Activated CD4-positive, alpha-beta T cell treated with anti-CD3 and anti-CD28 coated beads, Interleukin-2, amount 10 ng/mL, durations not matched to agents 7 days and 5 days (primary cell): ENCODE results near the gene ANKRD23. TPM values are rescaled to one million over a fixed set of nuclear protein-coding genes. Genes with fewer than 3 reads are reported as not detected.

Experiments
- CTCF ChIA-PET: fragments of 350-600 bp; sonication (Branson Sonifier 250); formaldehyde crosslinking; loops from one replicate; lab custom pipeline; 2021; ENCODE audit warnings: antibody characterized with exemption; lab: Charles Lee
- POLR2A ChIA-PET: fragments of 350-600 bp; sonication (Branson Sonifier 250); formaldehyde crosslinking; loops from one replicate; lab custom pipeline; 2021; ENCODE audit warnings: antibody characterized with exemption; lab: Charles Lee
- DNase-seq: peaks from one replicate; pipeline ENCODE4 v3.0.0-alpha.2; 2020
- H3K27ac Mint-ChIP-seq: one replicate; pipeline ENCODE4 v1.8.0; 2021; ENCODE audit warnings: mild to moderate bottlenecking, moderate library complexity, mixed read lengths
- H3K27me3 Mint-ChIP-seq: one replicate; pipeline ENCODE4 v1.8.0; 2021; ENCODE audit warnings: mixed read lengths
- H3K36me3 Mint-ChIP-seq: one replicate; pipeline ENCODE4 v1.8.0; 2021; ENCODE audit warnings: low read depth, mixed read lengths
- H3K4me1 Mint-ChIP-seq: one replicate; pipeline ENCODE4 v1.8.0; 2021; ENCODE audit warnings: mixed read lengths
- H3K4me3 Mint-ChIP-seq: one replicate; pipeline ENCODE4 v1.8.0; 2021; ENCODE audit warnings: mild to moderate bottlenecking, moderate library complexity, mixed read lengths
- H3K9me3 Mint-ChIP-seq: one replicate; pipeline ENCODE4 v1.8.0; 2021; ENCODE audit warnings: mixed read lengths
- total RNA-seq, 2 experiments: library from RNA; stranded (reverse); gene quantifications; one replicate each; pipeline ENCODE4 v1.2.3, GENCODE V29; 2021

The ANKRD23 gene
- total RNA-seq, 2 experiments from 2014 or later: 17.0 to 17.3 TPM

DNA sequence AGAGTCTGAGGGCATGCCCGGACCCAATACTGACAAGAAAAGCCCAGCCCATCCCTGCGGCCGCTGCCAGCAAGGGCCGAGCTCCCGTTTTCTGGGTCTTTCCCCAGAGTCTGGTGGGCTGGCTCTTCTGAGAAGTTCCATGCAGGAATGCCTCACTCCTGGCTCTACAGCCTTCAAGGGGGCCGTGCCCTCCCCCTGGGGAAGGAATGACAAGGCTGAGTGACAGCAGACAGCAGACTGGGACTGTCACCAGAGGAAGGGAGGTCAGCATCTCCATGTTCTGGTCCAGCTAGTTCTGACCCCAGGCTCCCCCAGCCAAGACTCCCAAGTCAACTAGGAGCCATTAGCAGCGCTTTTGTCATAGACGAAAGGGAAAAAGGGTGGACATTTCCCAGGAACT, 39.1 kb upstream of the ANKRD23 start:
- Mint-ChIP-seq H3K9me3 (no peaks in the 10 kb centered on the region), H3K4me1 (peaks cover 6% of the 10 kb centered on the region), H3K27ac (no peak overlapping the region), H3K27me3 (no peaks in the 10 kb centered on the region), H3K36me3 (no peaks in the 10 kb centered on the region), H3K4me3 (no peak overlapping the region)
- ChIA-PET POLR2A (no interaction called here), CTCF (interaction anchor here (0.9 to 1.8 kb wide), 4 partner anchors 8 to 56 kb away, joined by 3 to 5 read pairs (median 3); no protein-coding TSS in a partner anchor)
- no peak for DNase-seq

DNA sequence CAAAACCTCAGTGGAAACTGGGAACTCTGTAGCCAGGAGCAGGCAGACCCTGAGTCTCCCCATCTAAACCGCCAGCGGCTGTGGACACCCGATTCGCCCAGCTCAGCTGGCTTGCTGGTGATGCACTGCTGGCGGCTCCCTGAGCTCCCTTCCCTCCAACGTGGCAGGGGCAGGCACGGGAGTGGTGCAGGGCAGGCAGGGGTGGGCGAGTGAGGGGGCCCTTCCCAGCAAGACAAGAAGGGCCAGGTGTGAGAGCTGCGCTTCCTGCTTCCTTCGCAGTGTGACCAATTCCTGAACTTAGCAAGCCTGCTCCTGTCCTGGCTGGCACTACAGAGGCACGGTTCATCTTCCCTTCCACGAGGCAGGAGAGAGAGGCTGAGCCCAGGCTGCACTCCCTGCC, 38.4 kb upstream of the ANKRD23 start:
- no peak overlapping the region for H3K27ac Mint-ChIP-seq
- POLR2A ChIA-PET: no interaction called here
- no peaks in the 10 kb centered on the region for H3K36me3 Mint-ChIP-seq
- no peak overlapping the region for H3K4me3 Mint-ChIP-seq
- CTCF ChIA-PET: interaction anchor here (1.1 to 1.8 kb wide), 3 partner anchors 9 to 24 kb away, joined by 3 to 5 read pairs (median 3); no protein-coding TSS in a partner anchor
- H3K9me3 Mint-ChIP-seq: no peaks in the 10 kb centered on the region
- DNase-seq: no peak
- H3K4me1 Mint-ChIP-seq: peaks cover 1% of the 10 kb centered on the region
- no peaks in the 10 kb centered on the region for H3K27me3 Mint-ChIP-seq

DNA sequence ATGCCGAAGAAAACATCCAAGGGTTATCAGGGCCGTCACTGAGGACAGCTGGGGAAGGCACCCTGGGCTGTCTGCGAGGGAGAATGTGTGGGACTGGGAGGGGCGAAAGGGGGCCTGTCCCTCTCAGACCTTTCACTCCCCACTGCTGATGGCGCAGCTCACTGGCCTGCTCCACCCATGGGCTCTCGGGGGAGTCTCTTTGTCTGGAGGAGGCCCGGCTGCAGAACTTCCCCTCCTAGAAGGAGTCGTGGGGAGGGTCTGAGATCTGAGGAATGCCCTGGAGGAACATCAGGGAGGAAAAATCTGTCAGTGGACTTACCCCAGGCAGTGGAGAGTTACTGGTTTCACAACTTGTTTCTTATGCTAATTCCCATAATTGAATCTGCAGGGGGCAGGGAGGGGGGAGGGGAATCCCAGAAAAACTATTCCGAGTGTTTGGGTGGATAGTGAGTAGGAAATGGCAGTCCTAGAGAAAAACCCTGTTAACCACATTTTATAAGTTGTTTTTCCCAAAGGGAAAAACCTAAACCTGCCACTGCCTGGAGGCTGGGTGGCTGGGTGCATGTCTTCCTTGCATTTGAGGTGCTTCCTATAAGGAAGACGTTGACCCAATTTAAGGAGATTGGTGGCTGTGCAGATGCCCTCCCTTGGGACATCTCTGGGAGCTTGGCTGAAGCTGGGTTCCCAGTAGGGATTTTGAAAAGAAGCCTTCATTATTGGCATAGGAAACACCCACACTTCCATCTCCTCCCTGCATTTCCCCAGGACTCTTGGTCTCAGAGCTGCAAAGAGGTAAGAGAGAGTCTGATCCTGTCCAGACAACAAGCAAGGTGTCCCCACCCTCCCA, 37.8 kb upstream of the ANKRD23 start:
- Mint-ChIP-seq H3K27me3 (no peaks in the 10 kb centered on the region), H3K36me3 (no peaks in the 10 kb centered on the region), H3K4me3 (no peak overlapping the region), H3K9me3 (no peaks in the 10 kb centered on the region), H3K4me1 (no peaks in the 10 kb centered on the region), H3K27ac (no peak overlapping the region)
- POLR2A ChIA-PET: no interaction called here
- CTCF ChIA-PET: interaction anchor here (0.7 to 1.8 kb wide), 5 partner anchors 10 to 85 kb away, joined by 3 to 5 read pairs (median 3); no protein-coding TSS in a partner anchor
- no peak for DNase-seq

- no peaks in the 10 kb centered on the region for H3K36me3 Mint-ChIP-seq
- no peak for DNase-seq
- POLR2A ChIA-PET: no interaction called here
- no peaks in the 10 kb centered on the region for H3K4me1 Mint-ChIP-seq
- H3K27ac Mint-ChIP-seq: no peak overlapping the region
- no peaks in the 10 kb centered on the region for H3K27me3 Mint-ChIP-seq
- no peak overlapping the region for H3K4me3 Mint-ChIP-seq
- CTCF ChIA-PET: interaction anchor here (0.6 to 1.5 kb wide), 8 partner anchors 18 to 86 kb away, joined by 3 to 5 read pairs (median 3); partner anchors contain the start of gene ANKRD39
- H3K9me3 Mint-ChIP-seq: no peaks in the 10 kb centered on the region
Observed at GRCh38 chr2:96880891-96881273, 37.1 kb upstream of the ANKRD23 start.

GRCh38 chr2:96879545-96880040, 35.8 kb upstream of the ANKRD23 start:
- no peaks in the 10 kb centered on the region for H3K36me3 Mint-ChIP-seq
- POLR2A ChIA-PET: no interaction called here
- CTCF ChIA-PET: interaction anchor here (0.5 to 1.5 kb wide), 5 partner anchors 9 to 31 kb away, joined by 3 to 5 read pairs (median 3); partner anchors contain the start of gene ANKRD39

GRCh38 chr2:96878796-96879544, 35.1 kb upstream of the ANKRD23 start:
- no peak for DNase-seq
- peaks cover 6% of the 10 kb centered on the region for H3K4me1 Mint-ChIP-seq
- peaks cover 3% of the 10 kb centered on the region for H3K27me3 Mint-ChIP-seq
- H3K36me3 Mint-ChIP-seq: no peaks in the 10 kb centered on the region
- POLR2A ChIA-PET: no interaction called here
- no peaks in the 10 kb centered on the region for H3K9me3 Mint-ChIP-seq
- CTCF ChIA-PET: interaction anchor here (0.6 to 1.8 kb wide), 4 partner anchors 9 to 109 kb away, joined by 3 to 9 read pairs (median 4); partner anchors contain the start of gene ANKRD39
- H3K27ac Mint-ChIP-seq: no peak overlapping the region
- no peak overlapping the region for H3K4me3 Mint-ChIP-seq

More at GRCh38 chr2:96879545-96880040, 35.8 kb upstream of the ANKRD23 start:
- no peaks in the 10 kb centered on the region for H3K27me3 Mint-ChIP-seq
- no peak for DNase-seq
- H3K4me3 Mint-ChIP-seq: no peak overlapping the region
- no peaks in the 10 kb centered on the region for H3K9me3 Mint-ChIP-seq
- peaks cover under 1% of the 10 kb centered on the region for H3K4me1 Mint-ChIP-seq
- H3K27ac Mint-ChIP-seq: peak overlapping the region; percentile 46

GRCh38 chr2:96878171-96878570, 34.4 kb upstream of the ANKRD23 start:
- H3K27me3 Mint-ChIP-seq: peaks cover 3% of the 10 kb centered on the region
- no peak for DNase-seq
- no peaks in the 10 kb centered on the region for H3K36me3 Mint-ChIP-seq
- no peak overlapping the region for H3K27ac Mint-ChIP-seq
- H3K4me3 Mint-ChIP-seq: no peak overlapping the region
- CTCF ChIA-PET: interaction anchor here (0.6 to 1.8 kb wide), 2 partner anchors 21 to 110 kb away, joined by 4 to 9 read pairs; partner anchors contain the start of gene ANKRD39
- peaks cover 7% of the 10 kb centered on the region for H3K4me1 Mint-ChIP-seq
- POLR2A ChIA-PET: no interaction called here
- no peaks in the 10 kb centered on the region for H3K9me3 Mint-ChIP-seq

GRCh38 chr2:96877631-96878092, 33.8 kb upstream of the ANKRD23 start:
- DNase-seq: no peak
- CTCF ChIA-PET: interaction anchor here (1.1 to 1.8 kb wide), 2 partner anchors 9 to 20 kb away, joined by 4 to 9 read pairs; partner anchors contain the start of gene ANKRD39
- no peak overlapping the region for H3K27ac Mint-ChIP-seq
- H3K4me1 Mint-ChIP-seq: peaks cover 7% of the 10 kb centered on the region
- POLR2A ChIA-PET: no interaction called here
- H3K36me3 Mint-ChIP-seq: no peaks in the 10 kb centered on the region
- H3K4me3 Mint-ChIP-seq: no peak overlapping the region
- H3K9me3 Mint-ChIP-seq: no peaks in the 10 kb centered on the region
- peaks cover 3% of the 10 kb centered on the region for H3K27me3 Mint-ChIP-seq

DNA sequence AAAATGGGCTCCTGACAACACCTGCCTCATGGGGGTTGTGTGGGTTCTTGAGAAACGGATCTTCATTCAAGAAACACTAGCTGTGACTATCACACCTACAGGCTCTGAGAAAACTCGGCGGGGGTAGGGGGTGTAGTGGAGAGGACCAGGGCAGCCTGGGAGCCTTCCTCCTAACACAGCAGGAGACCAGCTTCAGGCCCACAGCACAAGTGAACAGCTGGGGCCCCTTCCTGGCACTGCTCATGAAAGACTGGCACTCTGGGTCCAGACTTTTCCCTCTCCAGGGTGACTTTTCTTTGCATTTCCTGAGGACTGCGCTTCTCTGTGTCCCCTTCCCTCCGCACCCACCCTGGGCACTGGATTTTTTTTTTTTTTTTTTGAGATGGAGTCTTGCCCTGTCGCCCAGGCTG, 33.2 kb upstream of the ANKRD23 start:
- ChIA-PET CTCF (interaction anchor here (1.1 to 1.8 kb wide), 2 partner anchors 9 to 19 kb away, joined by 4 to 9 read pairs; partner anchors contain the start of gene ANKRD39), POLR2A (no interaction called here)
- H3K9me3 Mint-ChIP-seq: no peaks in the 10 kb centered on the region
- H3K4me3 Mint-ChIP-seq: no peak overlapping the region
- no peaks in the 10 kb centered on the region for H3K36me3 Mint-ChIP-seq
- peaks cover 7% of the 10 kb centered on the region for H3K4me1 Mint-ChIP-seq
- no peak for DNase-seq
- peak overlapping the region; percentile 42 for H3K27ac Mint-ChIP-seq
- H3K27me3 Mint-ChIP-seq: peaks cover 3% of the 10 kb centered on the region

DNA sequence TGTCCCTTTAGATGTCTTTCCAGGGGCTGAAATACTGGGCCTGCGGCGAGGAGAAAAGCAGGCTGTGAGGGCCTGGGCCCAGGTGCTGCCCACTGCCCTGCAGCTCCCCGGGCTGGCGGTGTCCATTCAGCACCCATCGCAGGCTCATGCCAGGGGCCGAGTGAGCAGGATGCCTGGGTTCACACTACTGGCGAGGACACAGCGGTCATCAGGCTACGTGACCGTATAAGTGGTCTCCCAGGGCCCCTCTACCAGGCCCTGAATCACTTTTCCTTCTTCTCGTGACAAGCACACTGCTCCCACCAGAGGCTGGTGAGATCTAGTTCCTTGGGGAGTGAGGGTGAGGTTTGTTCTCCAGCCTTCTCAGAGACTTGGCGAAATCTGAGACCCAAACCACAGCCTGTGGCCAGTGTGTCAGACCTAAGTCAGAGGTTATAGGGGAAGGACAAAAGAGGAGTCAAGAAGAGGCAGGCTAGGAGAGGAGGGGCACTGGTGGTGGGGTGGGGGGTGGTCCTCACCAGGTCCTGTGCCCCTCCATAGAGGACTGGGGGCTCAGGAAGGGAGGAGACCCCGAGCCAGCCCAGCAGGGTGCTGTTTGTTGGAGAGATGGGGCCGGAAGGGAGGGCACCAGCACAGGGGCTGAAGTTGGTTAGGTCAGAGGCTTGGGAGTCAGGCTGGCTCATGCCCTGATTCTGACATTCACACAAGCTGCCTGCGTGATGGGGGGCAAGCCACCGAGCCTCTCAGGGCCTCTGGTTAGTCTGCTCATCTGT, 32.6 kb upstream of the ANKRD23 start:
- ChIA-PET CTCF (interaction anchor here (1.1 to 1.8 kb wide), 3 partner anchors 8 to 19 kb away, joined by 4 to 9 read pairs (median 5); partner anchors contain the start of gene ANKRD39), POLR2A (no interaction called here)
- Mint-ChIP-seq H3K27me3 (peaks cover 3% of the 10 kb centered on the region), H3K4me3 (no peak overlapping the region), H3K36me3 (no peaks in the 10 kb centered on the region), H3K27ac (peak overlapping the region; percentile 42), H3K9me3 (no peaks in the 10 kb centered on the region), H3K4me1 (peaks cover 7% of the 10 kb centered on the region)
- no peak for DNase-seq

- H3K27me3 Mint-ChIP-seq: peaks cover 11% of the 10 kb centered on the region
- CTCF ChIA-PET: interaction anchor here (1.7 to 1.8 kb wide), 2 partner anchors 16 to 18 kb away, joined by 5 read pairs; partner anchors contain the start of gene ANKRD39
- H3K36me3 Mint-ChIP-seq: no peaks in the 10 kb centered on the region
- H3K4me1 Mint-ChIP-seq: peaks cover 15% of the 10 kb centered on the region
- H3K27ac Mint-ChIP-seq: no peak overlapping the region
- POLR2A ChIA-PET: no interaction called here
- no peak overlapping the region for H3K4me3 Mint-ChIP-seq
- no peak for DNase-seq
- H3K9me3 Mint-ChIP-seq: no peaks in the 10 kb centered on the region
Observed at GRCh38 chr2:96875498-96876268, 31.9 kb upstream of the ANKRD23 start.
